Hepatocyte (in vitro differentiated cells): ENCODE data around the gene IL2RG. TPM values are rescaled to one million over a fixed set of nuclear protein-coding genes. Genes with fewer than 3 reads are reported as not detected.

Source experiments
- DNase-seq: peaks from one replicate; pipeline ENCODE4 v3.0.0-alpha.2; 2016; ENCODE audit warnings: low spot score
- H2AFZ ChIP-seq: fragments of 200-600 bp; sonication (generic); 2 replicates; pipeline ENCODE4 v1.6.0; 2016; ENCODE audit warnings: antibody characterized with exemption, mild to moderate bottlenecking
- H3K27ac ChIP-seq: fragments of 200-600 bp; sonication (generic); 2 replicates; pipeline ENCODE4 v1.5.1; 2016; ENCODE audit warnings: mild to moderate bottlenecking
- H3K27me3 ChIP-seq: fragments of 200-600 bp; sonication (generic); 2 replicates; pipeline ENCODE4 v1.6.1; 2016
- H3K36me3 ChIP-seq: fragments of 200-600 bp; sonication (generic); replicated peaks from 2 replicates; pipeline ENCODE4 v1.5.1; 2016; ENCODE audit warnings: low read depth; ENCODE audit not compliant: insufficient read depth
- H3K4me1 ChIP-seq: fragments of 200-600 bp; sonication (generic); 2 replicates; pipeline ENCODE4 v1.5.1; 2016; ENCODE audit warnings: mild to moderate bottlenecking, moderate library complexity; ENCODE audit not compliant: insufficient read depth
- H3K4me2 ChIP-seq: fragments of 200-600 bp; sonication (generic); 2 replicates; pipeline ENCODE4 v1.6.0; 2016
- H3K4me3 ChIP-seq: fragments of 200-600 bp; sonication (generic); 2 replicates; pipeline ENCODE4 v1.5.1; 2016; ENCODE audit warnings: mild to moderate bottlenecking
- H3K79me2 ChIP-seq: fragments of 200-600 bp; sonication (generic); 2 replicates; pipeline ENCODE4 v1.6.0; 2017; ENCODE audit warnings: mild to moderate bottlenecking
- H3K9me2 ChIP-seq: fragments of 200-600 bp; sonication (generic); replicated peaks from 2 replicates; pipeline ENCODE4 v1.6.0; 2017; ENCODE audit warnings: mild to moderate bottlenecking; ENCODE audit not compliant: insufficient read depth
- H3K9me3 ChIP-seq: fragments of 200-600 bp; sonication (generic); 2 replicates; pipeline ENCODE4 v1.5.1; 2016; ENCODE audit warnings: low read depth, mild to moderate bottlenecking
- H4K20me1 ChIP-seq: fragments of 200-600 bp; sonication (generic); 2 replicates; pipeline ENCODE4 v1.6.0; 2016; ENCODE audit warnings: mild to moderate bottlenecking; ENCODE audit not compliant: insufficient read depth, poor library complexity, severe bottlenecking
- EZH2 ChIP-seq: fragments of 200-600 bp; sonication (generic); IDR thresholded peaks from 2 replicates; pipeline ENCODE4 v1.6.1; 2016; ENCODE audit warnings: antibody characterized with exemption, mild to moderate bottlenecking, borderline replicate concordance
- EZH2phosphoT487 ChIP-seq: fragments of 200-600 bp; sonication (generic); IDR thresholded peaks from one replicate; pipeline ENCODE4 v1.6.1; 2018; ENCODE audit warnings: antibody characterized with exemption, mild to moderate bottlenecking, low read depth, moderate library complexity; ENCODE audit not compliant: unreplicated experiment, severe bottlenecking
- WGBS: methylation state at CpG from one replicate; pipeline ENCODE4 v1.1.6; 2016; ENCODE audit warnings: low lambda C conversion rate; ENCODE audit errors: missing lambda C conversion rate; 5-methylcytosine and 5-hydroxymethylcytosine counted together
- polyA plus RNA-seq: library from polyadenylated mRNA; unstranded; fragments of >200 nt; fragmentation: Nextera tagmentation; extraction: Ambion mirVana; gene quantifications from 2 replicates; pipeline ENCODE4 v1.2.1, GENCODE V29; 2016
- total RNA-seq: library from RNA; depleted of rRNA; stranded (reverse); fragments of >200 nt; gene quantifications from 2 replicates; pipeline ENCODE4 v1.2.3, GENCODE V29; 2014
- TF ChIP-seq, protein P1 (sequence below): fragments of 200-600 bp; sonication (generic); IDR thresholded peaks from 2 replicates; pipeline ENCODE4 v1.5.1; 2016; ENCODE audit warnings: antibody characterized with exemption, mild to moderate bottlenecking; ENCODE audit not compliant: poor library complexity

The IL2RG gene
- total and polyA plus RNA-seq, 2 experiments from 2014 or later, result 7.1 to 13.5 TPM

- H3K4me1 ChIP-seq, result peaks cover 21% of the 10 kb centered on the region
- 46% methylated on average over 2 of the region's 2 CpGs for WGBS
- no peak overlapping the region for H3K4me3 ChIP-seq
- no peak overlapping the region for H2AFZ ChIP-seq
- no peaks in the 10 kb centered on the region for H3K9me3 ChIP-seq
- peak; percentile 63 for DNase-seq
- peak overlapping the region; percentile 91 for H3K4me2 ChIP-seq
- H4K20me1 ChIP-seq, result no peaks in the 10 kb centered on the region
- no peaks in the 10 kb centered on the region for H3K36me3 ChIP-seq
- H3K27ac ChIP-seq, result no peak overlapping the region
- H3K27me3 ChIP-seq, result no peaks in the 10 kb centered on the region
- no peak for TF ChIP-seq EZH2
- TF ChIP-seq, protein P1, sequence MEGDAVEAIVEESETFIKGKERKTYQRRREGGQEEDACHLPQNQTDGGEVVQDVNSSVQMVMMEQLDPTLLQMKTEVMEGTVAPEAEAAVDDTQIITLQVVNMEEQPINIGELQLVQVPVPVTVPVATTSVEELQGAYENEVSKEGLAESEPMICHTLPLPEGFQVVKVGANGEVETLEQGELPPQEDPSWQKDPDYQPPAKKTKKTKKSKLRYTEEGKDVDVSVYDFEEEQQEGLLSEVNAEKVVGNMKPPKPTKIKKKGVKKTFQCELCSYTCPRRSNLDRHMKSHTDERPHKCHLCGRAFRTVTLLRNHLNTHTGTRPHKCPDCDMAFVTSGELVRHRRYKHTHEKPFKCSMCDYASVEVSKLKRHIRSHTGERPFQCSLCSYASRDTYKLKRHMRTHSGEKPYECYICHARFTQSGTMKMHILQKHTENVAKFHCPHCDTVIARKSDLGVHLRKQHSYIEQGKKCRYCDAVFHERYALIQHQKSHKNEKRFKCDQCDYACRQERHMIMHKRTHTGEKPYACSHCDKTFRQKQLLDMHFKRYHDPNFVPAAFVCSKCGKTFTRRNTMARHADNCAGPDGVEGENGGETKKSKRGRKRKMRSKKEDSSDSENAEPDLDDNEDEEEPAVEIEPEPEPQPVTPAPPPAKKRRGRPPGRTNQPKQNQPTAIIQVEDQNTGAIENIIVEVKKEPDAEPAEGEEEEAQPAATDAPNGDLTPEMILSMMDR, result peak; percentile 41
- no peaks in the 10 kb centered on the region for H3K9me2 ChIP-seq
- no peaks in the 10 kb centered on the region for H3K79me2 ChIP-seq
These were observed 13.1 kb downstream of the IL2RG start for GRCh38 chrX:71098302-71098701.

DNA sequence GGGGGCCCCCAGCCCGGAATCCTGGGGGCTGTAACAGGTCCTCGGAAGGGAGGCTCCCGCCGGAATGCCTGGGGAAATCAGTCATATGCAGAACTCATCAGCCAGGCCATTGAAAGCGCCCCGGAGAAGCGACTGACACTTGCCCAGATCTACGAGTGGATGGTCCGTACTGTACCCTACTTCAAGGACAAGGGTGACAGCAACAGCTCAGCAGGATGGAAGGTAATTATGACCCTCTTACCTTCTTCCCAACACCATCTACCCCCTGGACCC is 14.7 kb downstream of the IL2RG start:
- Histone ChIP-seq H3K9me3 (no peaks in the 10 kb centered on the region), H3K9me2 (no peaks in the 10 kb centered on the region), H3K27ac (peak overlapping the region; percentile 65), H3K4me3 (peak overlapping the region; percentile 43), H3K27me3 (no peaks in the 10 kb centered on the region), H3K36me3 (no peaks in the 10 kb centered on the region), H3K79me2 (no peaks in the 10 kb centered on the region), H3K4me2 (peak overlapping the region; percentile 91), H2AFZ (no peak overlapping the region), H3K4me1 (peaks cover 8% of the 10 kb centered on the region), H4K20me1 (no peaks in the 10 kb centered on the region)
- TF ChIP-seq, protein P1, result no peak
- WGBS, result 35% methylated on average over 9 of the region's 9 CpGs
- no peak for DNase-seq

DNA sequence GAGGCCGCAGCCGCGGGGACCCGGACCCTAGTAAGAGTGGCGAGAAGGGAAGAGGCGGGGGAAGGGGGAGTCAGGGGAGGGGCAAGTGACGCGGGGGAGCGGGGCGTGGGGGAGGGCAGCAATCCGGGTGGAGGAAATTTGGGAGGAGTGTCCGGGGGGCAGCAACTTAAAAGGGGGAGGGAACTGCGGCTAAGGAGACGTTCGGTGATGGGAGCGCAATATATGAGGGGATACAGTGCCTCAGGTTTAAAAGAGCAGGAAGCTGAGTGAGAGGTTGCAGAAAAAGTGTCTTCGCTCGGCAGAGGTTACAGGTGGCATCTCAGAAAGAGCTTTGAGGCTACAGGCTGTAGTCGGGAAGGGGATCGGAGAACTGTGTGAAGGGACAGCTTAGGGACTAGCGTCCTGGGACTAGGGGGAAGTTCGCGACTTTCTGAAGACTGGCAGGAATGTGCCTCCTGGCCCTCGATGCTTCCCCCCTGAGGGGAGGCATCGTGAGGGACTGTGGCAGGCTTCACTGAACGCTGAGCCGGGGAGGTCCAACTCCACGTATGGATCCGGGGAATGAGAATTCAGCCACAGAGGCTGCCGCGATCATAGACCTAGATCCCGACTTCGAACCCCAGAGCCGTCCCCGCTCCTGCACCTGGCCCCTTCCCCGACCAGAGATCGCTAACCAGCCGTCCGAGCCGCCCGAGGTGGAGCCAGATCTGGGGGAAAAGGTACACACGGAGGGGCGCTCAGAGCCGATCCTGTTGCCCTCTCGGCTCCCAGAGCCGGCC is 15.2 kb downstream of the IL2RG start:
- H3K9me2 ChIP-seq, result no peaks in the 10 kb centered on the region
- H3K36me3 ChIP-seq, result no peaks in the 10 kb centered on the region
- H3K9me3 ChIP-seq, result no peaks in the 10 kb centered on the region
- no peak for TF ChIP-seq EZH2
- no peak for TF ChIP-seq EZH2phosphoT487
- TF ChIP-seq, protein P1, result no peak
- peak overlapping the region; percentile 91 for H3K4me2 ChIP-seq
- no peak for DNase-seq
- H4K20me1 ChIP-seq, result no peaks in the 10 kb centered on the region
- peaks cover 8% of the 10 kb centered on the region for H3K4me1 ChIP-seq
- WGBS, result 40% methylated on average over 25 of the region's 46 CpGs
- H3K4me3 ChIP-seq, result peak overlapping the region; percentile 43
- H2AFZ ChIP-seq, result peak overlapping the region; percentile 10
- H3K27me3 ChIP-seq, result no peaks in the 10 kb centered on the region
- H3K27ac ChIP-seq, result peak overlapping the region; percentile 65
- no peaks in the 10 kb centered on the region for H3K79me2 ChIP-seq

DNA sequence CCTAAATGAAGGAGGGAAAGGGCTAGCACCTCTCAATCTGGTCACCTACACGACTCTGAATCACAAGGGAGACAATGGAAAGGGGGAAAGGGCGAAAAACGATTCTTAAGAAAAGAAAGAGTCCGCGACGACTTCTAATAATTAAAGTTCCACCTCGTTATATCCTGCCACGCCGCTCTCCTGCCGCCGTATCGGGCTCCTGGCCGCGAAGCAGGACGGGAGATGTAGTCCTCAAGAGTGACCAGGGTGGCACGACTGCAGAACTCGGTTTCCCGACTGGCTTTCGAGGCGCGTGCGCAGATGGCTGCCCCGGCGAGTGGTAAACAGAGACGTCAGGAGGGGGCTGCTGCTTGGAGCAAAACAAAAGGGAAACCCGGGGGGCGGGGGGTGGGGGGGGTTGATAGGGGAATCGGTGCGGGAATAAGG is 15.8 kb downstream of the IL2RG start, which contains the start of gene FOXO4:
TSS of gene FOXO4 (plus strand) at position 297 of the 426 bp plus-strand sequence. CDS start 678 bp downstream, outside the sequence.
- Histone ChIP-seq H3K4me3 (peak within 1 kb of the TSS; percentile 43), H3K27me3 (no peaks in the 10 kb centered on the region), H3K36me3 (no peaks in the 10 kb centered on the region), H4K20me1 (no peaks in the 10 kb centered on the region), H3K9me2 (no peaks in the 10 kb centered on the region), H3K79me2 (no peaks in the 10 kb centered on the region), H3K27ac (peak within 1 kb of the TSS; percentile 65), H3K4me2 (peak within 1 kb of the TSS; percentile 91), H2AFZ (peak within 1 kb of the TSS; percentile 80), H3K4me1 (peaks cover 8% of the 10 kb centered on the region), H3K9me3 (no peaks in the 10 kb centered on the region)
- peak; percentile 92 for DNase-seq
- 47% methylated on average over 26 of the region's 29 CpGs for WGBS
- TF ChIP-seq EZH2 (no peak), EZH2phosphoT487 (no peak)
- TF ChIP-seq, protein P1, result no peak
